Measurements from ENCODE around the gene COPE.

- no peak for TF ChIP-seq CTCF (optimal IDR thresholded peaks at IDR 0.05 in 1 of 3, IDR thresholded peaks at IDR 0.05 in 1 of 3, conservative IDR thresholded peaks at IDR 0.05 in 1 of 3; ENCODE audit: extremely low read depth in 1 of 3, insufficient read depth in 2 of 3, low read length in 3 of 3)
- no peak for TF ChIP-seq EZH2 (IDR thresholded peaks at IDR 0.05; ENCODE audit: low read length)
Observed at GRCh38 chr19:18905058-18905456, 14.1 kb downstream of the COPE start.
